IMR-90 (cell line): ENCODE data around the gene TGFBI. TPM values are rescaled to one million over a fixed set of nuclear protein-coding genes. Genes with fewer than 3 reads are reported as not detected.

Source experiments
- ATAC-seq: fragments of 200-7000 bp; cut with Tn5 transposase; 2 replicates; pipeline ENCODE4 v1.9.1; 2020; ENCODE audit warnings: low read depth, mild to moderate bottlenecking, moderate library complexity
- BruUV-seq: library from RNA; stranded (reverse); fragments of 400-500 nt; replicated peaks from 2 replicates; lab custom pipeline; 2021; lab: Mats Ljungman, UMichigan
- CTCF ChIA-PET: fragments of 300-600 bp; formaldehyde crosslinking; extraction: SDS; loops from one replicate; lab custom pipeline; 2021; ENCODE audit warnings: antibody characterized with exemption; lab: Yijun Ruan, JAX
- POLR2A ChIA-PET: fragments of 300-600 bp; sonication (Branson Sonifier 250); formaldehyde crosslinking; loops from one replicate; lab custom pipeline; 2022; ENCODE audit warnings: antibody characterized with exemption; ENCODE audit not compliant: unreplicated experiment; lab: Charles Lee
- DNase-seq: peaks from one replicate; pipeline ENCODE4 v3.0.0; 2013
- H2AFZ ChIP-seq: replicated peaks from 2 replicates; pipeline ENCODE3; 2013; ENCODE audit warnings: low read length, mild to moderate bottlenecking; ENCODE audit not compliant: poor library complexity
- H2AK5ac ChIP-seq: 2 replicates; pipeline ENCODE4 v1.6.1; 2013; ENCODE audit warnings: low read depth, low read length, inconsistent platforms
- H2AK9ac ChIP-seq: replicated peaks from 2 replicates; pipeline ENCODE3; 2013; ENCODE audit warnings: mild to moderate bottlenecking, low read depth, low read length, moderate library complexity; ENCODE audit not compliant: poor library complexity
- H2BK120ac ChIP-seq: 2 replicates; pipeline ENCODE4 v1.6.1; 2013; ENCODE audit warnings: low read depth, low read length, inconsistent platforms
- H2BK15ac ChIP-seq: 3 replicates; pipeline ENCODE4 v1.6.1; 2013; ENCODE audit warnings: low read depth, low read length, inconsistent platforms
- H2BK20ac ChIP-seq: 2 replicates; pipeline ENCODE4 v1.6.1; 2013; ENCODE audit warnings: low read depth, mild to moderate bottlenecking, inconsistent platforms, low read length, moderate library complexity
- H2BK5ac ChIP-seq: 2 replicates; pipeline ENCODE4 v1.6.1; 2013; ENCODE audit warnings: mild to moderate bottlenecking, low read depth, low read length, inconsistent platforms; ENCODE audit not compliant: poor library complexity, severe bottlenecking
- H3K14ac ChIP-seq: replicated peaks from 2 replicates; pipeline ENCODE4 v1.6.1; 2013; ENCODE audit warnings: low read depth, low read length, inconsistent platforms
- H3K18ac ChIP-seq: 2 replicates; pipeline ENCODE4 v1.6.1; 2013; ENCODE audit warnings: low read depth, low read length, control low read depth
- H3K23ac ChIP-seq: 2 replicates; pipeline ENCODE4 v1.6.1; 2013; ENCODE audit warnings: low read depth, low read length, inconsistent platforms
- H3K27ac ChIP-seq: 2 replicates; pipeline ENCODE4 v1.5.1; 2013; ENCODE audit warnings: mild to moderate bottlenecking, control low read depth, low read length; ENCODE audit not compliant: insufficient read depth
- H3K27me3 ChIP-seq: 2 replicates; pipeline ENCODE4 v1.6.1; 2013; ENCODE audit warnings: low read length; ENCODE audit not compliant: control insufficient read depth, insufficient read depth
- H3K36me3 ChIP-seq: 2 replicates; pipeline ENCODE4 v1.6.1; 2013; ENCODE audit warnings: low read length, mixed read lengths; ENCODE audit not compliant: control insufficient read depth, insufficient read depth
- H3K4ac ChIP-seq: 2 replicates; pipeline ENCODE4 v1.6.1; 2013; ENCODE audit warnings: low read depth, low read length, inconsistent platforms
- H3K4me1 ChIP-seq: 2 replicates; pipeline ENCODE4 v1.6.1; 2013; ENCODE audit warnings: low read length, mixed read lengths; ENCODE audit not compliant: control insufficient read depth, insufficient read depth
- H3K4me2 ChIP-seq: 2 replicates; pipeline ENCODE4 v1.6.1; 2013; ENCODE audit warnings: low read depth, mild to moderate bottlenecking, control low read depth, low read length, moderate library complexity
- H3K4me3 ChIP-seq: 2 replicates; pipeline ENCODE4 v1.5.1; 2013; ENCODE audit warnings: low read depth, mild to moderate bottlenecking, control low read depth, low read length, moderate library complexity; ENCODE audit not compliant: insufficient read depth
- H3K56ac ChIP-seq: 2 replicates; pipeline ENCODE4 v1.6.1; 2013; ENCODE audit warnings: low read length, inconsistent platforms; ENCODE audit not compliant: insufficient read depth; ENCODE audit errors: extremely low read depth
- H3K79me1 ChIP-seq, 2 experiments: 2 replicates each; pipeline ENCODE4 v1.6.1; 2013; ENCODE audit warnings: low read length in 2 of 2, inconsistent platforms in 1 of 2, low read depth in 1 of 2
- H3K9ac ChIP-seq: 2 replicates; pipeline ENCODE4 v1.6.1; 2013; ENCODE audit warnings: low read depth, low read length, control low read depth
- H3K9me1 ChIP-seq: 2 replicates; pipeline ENCODE4 v1.6.1; 2013; ENCODE audit warnings: low read length, inconsistent platforms; ENCODE audit not compliant: insufficient read depth
- H3K9me3 ChIP-seq: 2 replicates; pipeline ENCODE4 v1.6.1; 2013; ENCODE audit warnings: low read length; ENCODE audit not compliant: control insufficient read depth, insufficient read depth
- H4K20me1 ChIP-seq: 2 replicates; pipeline ENCODE4 v1.6.1; 2013; ENCODE audit warnings: low read length, inconsistent platforms; ENCODE audit not compliant: insufficient read depth
- H4K5ac ChIP-seq: 2 replicates; pipeline ENCODE4 v1.6.1; 2013; ENCODE audit warnings: mild to moderate bottlenecking, low read depth, low read length, control low read depth
- H4K8ac ChIP-seq, 2 experiments: 2 replicates each; pipeline ENCODE4 v1.6.1; 2013; ENCODE audit warnings: low read depth in 2 of 2, low read length in 2 of 2, control low read depth in 1 of 2, inconsistent platforms in 1 of 2
- H4K91ac ChIP-seq: 2 replicates; pipeline ENCODE4 v1.6.1; 2013; ENCODE audit warnings: low read depth, low read length, inconsistent platforms; ENCODE audit not compliant: insufficient read depth
- MAFK ChIP-seq: IDR thresholded peaks from 2 replicates; pipeline ENCODE4 v1.6.1; 2012; ENCODE audit warnings: low read depth, low read length, improper control_type of control experiment
- NFE2L2 ChIP-seq: fragments of 150-350 bp; IDR thresholded peaks from 2 replicates; pipeline ENCODE4 v1.6.1; 2016; ENCODE audit warnings: low read depth, mild to moderate bottlenecking, low read length
- WGBS, 2 experiments: methylation state at CpG; one replicate each; pipeline versions ENCODE4 v1.1.5 to v1.1.7; 2013; ENCODE audit warnings: missing lambda C conversion rate in 2 of 2; ENCODE audit not compliant: insufficient read length in 1 of 2; ENCODE audit errors: extremely low coverage in 2 of 2; 5-methylcytosine and 5-hydroxymethylcytosine counted together
- dilution Hi-C: fragments of 300-500 bp; cut with HindIII; formaldehyde crosslinking; loops from one replicate; pipeline ENCODE4 v1.14.3; 2018; ENCODE audit warnings: low sequenced_read_pairs; ENCODE audit not compliant: unreplicated experiment
- in situ Hi-C: fragments of 300-500 bp; cut with MboI; formaldehyde crosslinking; loops from 3 replicates; pipeline ENCODE4 v1.14.3; 2019; ENCODE audit warnings: low sequenced_read_pairs, inconsistent platforms, mixed read lengths
- intact Hi-C: fragments of 100-400 bp; cut with micrococcal nuclease; formaldehyde crosslinking; loops from 2 replicates; pipeline ENCODE4 v1.10.0; 2022
- polyA plus RNA-seq, 3 experiments: library from polyadenylated mRNA; depleted of rRNA; stranded (reverse); fragments of >200 nt; gene quantifications; 2 replicates each; pipeline ENCODE4 v1.2.3, GENCODE V29; 2012; ENCODE audit warnings: low replicate concordance in 1 of 3
- total RNA-seq: library from RNA; depleted of rRNA; stranded (reverse); fragments of >200 nt; gene quantifications from 2 replicates; pipeline ENCODE4 v1.2.3, GENCODE V29; 2012
- TF ChIP-seq, protein P1 (sequence below): fragments of 150-350 bp; IDR thresholded peaks from 2 replicates; pipeline ENCODE4 v1.6.1; 2016; ENCODE audit warnings: low read depth, mild to moderate bottlenecking, low read length, moderate library complexity, borderline replicate concordance

Gene TGFBI
- total and polyA plus RNA-seq, 2 of the 4 experiments (the other 2 are of a cell fraction) = 618 to 1,551 TPM

DNA sequence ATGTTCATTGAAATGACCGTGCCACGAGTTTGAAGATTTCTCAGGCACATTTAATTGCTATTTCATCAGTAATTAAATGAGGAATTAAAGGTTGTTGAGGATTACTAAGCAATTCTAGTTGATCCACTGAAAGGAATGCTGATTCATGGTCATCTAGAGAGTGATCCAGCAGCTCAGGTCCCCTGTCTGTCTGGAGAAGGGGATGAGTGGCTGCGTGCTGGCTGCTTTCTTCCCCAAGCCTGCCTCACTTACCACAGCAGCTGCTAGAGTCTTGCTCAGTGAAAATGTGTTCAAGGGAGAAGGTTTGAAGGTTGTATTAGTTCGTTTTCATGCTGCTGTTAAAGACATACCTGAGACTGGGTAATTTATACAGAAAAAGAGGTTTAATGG is 7.8 kb upstream of the TGFBI start:
- in situ Hi-C loops = no loop called here
- WGBS, 2 experiments = no CpG with 5 or more reads among the region's 4 CpGs

More for the DNA sequence above, 7.8 kb upstream of the TGFBI start:
- peak overlapping the region; percentile 4; the same call in 1 of the 2 replicates for H3K4me2 ChIP-seq
- H3K9me3 ChIP-seq = no peaks in the 10 kb centered on the region
- CTCF ChIA-PET = interaction anchor here (0.7 to 1.9 kb wide), 2 partner anchors 16 to 37 kb away, joined by 3 to 5 read pairs; no protein-coding TSS in a partner anchor
- no peak overlapping the region for H2AK9ac ChIP-seq
- H2BK20ac ChIP-seq = peak overlapping the region; percentile 93
- H3K23ac ChIP-seq = peak overlapping the region; percentile 81; the same call in 1 of the 2 replicates
- peak overlapping the region; percentile 40 for H4K5ac ChIP-seq
- peak overlapping the region; percentile 84; the same call in 2 of the 3 replicates for H2BK15ac ChIP-seq
- no peak overlapping the region for H3K4me3 ChIP-seq
- H3K56ac ChIP-seq = peak overlapping the region; percentile 46; the same call in 1 of the 2 replicates
- peak overlapping the region; percentile 83 for H4K91ac ChIP-seq
- H3K36me3 ChIP-seq = no peaks in the 10 kb centered on the region
- H3K79me1 ChIP-seq = peaks cover 0 to 15% of the 10 kb centered on the region in 2 experiments; a peak in 2 of 4 replicates
- no peak overlapping the region for H2AFZ ChIP-seq
- intact Hi-C loops = no loop called here
- peaks cover 24% of the 10 kb centered on the region for H3K9me1 ChIP-seq
- H3K4ac ChIP-seq = peak overlapping the region; percentile 91
- peak overlapping the region; percentile 70 for H3K18ac ChIP-seq
- H4K8ac ChIP-seq = peak overlapping the region; percentile 44 to 79
- H2AK5ac ChIP-seq = peak overlapping the region; percentile 74
- peak; percentile 8; the same call in 1 of the 2 replicates for ATAC-seq
- H3K27ac ChIP-seq = peak overlapping the region; percentile 97
- H2BK120ac ChIP-seq = peak overlapping the region; percentile 96
- no TSS peak for BruUV-seq
- no peaks in the 10 kb centered on the region for H4K20me1 ChIP-seq
- dilution Hi-C loops = no loop called here
- H3K4me1 ChIP-seq = peaks cover 49% of the 10 kb centered on the region
- H3K9ac ChIP-seq = peak overlapping the region; percentile 59; the same call in 1 of the 2 replicates
- DNase-seq = peak; percentile 78
- H2BK5ac ChIP-seq = peak overlapping the region; percentile 88
- H3K14ac ChIP-seq = peak overlapping the region; percentile 76
- no peaks in the 10 kb centered on the region for H3K27me3 ChIP-seq
- POLR2A ChIA-PET = no interaction called here
- TF ChIP-seq, protein P1, sequence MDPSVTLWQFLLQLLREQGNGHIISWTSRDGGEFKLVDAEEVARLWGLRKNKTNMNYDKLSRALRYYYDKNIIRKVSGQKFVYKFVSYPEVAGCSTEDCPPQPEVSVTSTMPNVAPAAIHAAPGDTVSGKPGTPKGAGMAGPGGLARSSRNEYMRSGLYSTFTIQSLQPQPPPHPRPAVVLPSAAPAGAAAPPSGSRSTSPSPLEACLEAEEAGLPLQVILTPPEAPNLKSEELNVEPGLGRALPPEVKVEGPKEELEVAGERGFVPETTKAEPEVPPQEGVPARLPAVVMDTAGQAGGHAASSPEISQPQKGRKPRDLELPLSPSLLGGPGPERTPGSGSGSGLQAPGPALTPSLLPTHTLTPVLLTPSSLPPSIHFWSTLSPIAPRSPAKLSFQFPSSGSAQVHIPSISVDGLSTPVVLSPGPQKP = no peak
- peak; percentile 82 for TF ChIP-seq MAFK
- peak; percentile 90 for TF ChIP-seq NFE2L2
